ENCODE measurements around the gene USP13. TPM values are rescaled to one million over a fixed set of nuclear protein-coding genes. Genes with fewer than 3 reads are reported as not detected.

USP13 gene
- total and polyA plus RNA-seq, 2 of the 13 experiments (the other 11 are each of a cell fraction or from before 2014, with no cell fraction given): 15.9 to 36.7 TPM

GRCh38 chr3:179653096-179653797, 407 bp downstream of the USP13 start (continued):
- 0 out of 2 replicates have a peak, but pooled peaks have one; percentile 42 for TF ChIP-seq ZNF484 (CRISPR knock-in tag; IDR thresholded peaks at IDR 0.05; ENCODE audit: borderline replicate concordance, low read depth)
- TF ChIP-seq FOXJ3 (CRISPR knock-in tag; IDR thresholded peaks at IDR 0.05; ENCODE audit: borderline replicate concordance): peak; percentile 42; the same call in 1 of the 2 replicates
- TF ChIP-seq BRCA1 (CRISPR knock-in tag; IDR thresholded peaks at IDR 0.05): no peak
- TF ChIP-seq ATAD3A (CRISPR knock-in tag; IDR thresholded peaks at IDR 0.05): 0 out of 2 replicates have a peak, but pooled peaks have one; percentile 46
- 0 out of 2 replicates have a peak, but pooled peaks have one; percentile 19 for TF ChIP-seq ZNF607 (CRISPR knock-in tag; IDR thresholded peaks at IDR 0.05; ENCODE audit: borderline replicate concordance)
- TF ChIP-seq ZNF768 (CRISPR knock-in tag; IDR thresholded peaks at IDR 0.05): peak; percentile 55; the same call in 1 of the 2 replicates
- peak; percentile 72 for TF ChIP-seq CTCF (CRISPR knock-in tag; IDR thresholded peaks at IDR 0.05)
- peak; percentile 69; the same call in 1 of the 2 replicates for TF ChIP-seq KDM2A (CRISPR knock-in tag; IDR thresholded peaks at IDR 0.05; ENCODE audit: borderline replicate concordance, low read depth)
- peak; percentile 84 for TF ChIP-seq PHF8 (CRISPR knock-in tag; IDR thresholded peaks at IDR 0.05)
- TF ChIP-seq TFDP2 (CRISPR knock-in tag; IDR thresholded peaks at IDR 0.05): peak; percentile 54
- TF ChIP-seq ZNF790 (CRISPR knock-in tag; IDR thresholded peaks at IDR 0.05; ENCODE audit: borderline replicate concordance): 0 out of 2 replicates have a peak, but pooled peaks have one; percentile 11
- TF ChIP-seq TARDBP (CRISPR knock-in tag; IDR thresholded peaks at IDR 0.05): no peak
- TF ChIP-seq CBX5 (CRISPR knock-in tag; IDR thresholded peaks at IDR 0.05; ENCODE audit: borderline replicate concordance): 0 out of 2 replicates have a peak, but pooled peaks have one; percentile 13
- 0 out of 2 replicates have a peak, but pooled peaks have one; percentile 22 for TF ChIP-seq PPARG (CRISPR knock-in tag; conservative IDR thresholded peaks at IDR 0.05)
- TF ChIP-seq TFE3 (CRISPR knock-in tag; IDR thresholded peaks at IDR 0.05): 0 out of 2 replicates have a peak, but pooled peaks have one; percentile 31
- TF ChIP-seq ZNF614 (CRISPR knock-in tag; IDR thresholded peaks at IDR 0.05; ENCODE audit: borderline replicate concordance): 0 out of 2 replicates have a peak, but pooled peaks have one; percentile 20
- peak; percentile 53; the same call in 1 of the 2 replicates for TF ChIP-seq ZSCAN9 (CRISPR knock-in tag; IDR thresholded peaks at IDR 0.05; ENCODE audit: borderline replicate concordance)
- peak; percentile 66 for TF ChIP-seq HNRNPLL (IDR thresholded peaks at IDR 0.05; ENCODE audit: low read depth, low read length, poor library complexity, severe bottlenecking)
- peak; percentile 20; the same call in 1 of the 2 replicates for TF ChIP-seq ZNF234 (CRISPR knock-in tag; conservative IDR thresholded peaks at IDR 0.05)
- TF ChIP-seq HBP1 (CRISPR knock-in tag; IDR thresholded peaks at IDR 0.05; ENCODE audit: low read depth): peak; percentile 20; the same call in 1 of the 2 replicates
- peak; percentile 49 for TF ChIP-seq XRCC5 (optimal IDR thresholded peaks at IDR 0.05; ENCODE audit: low read length)

Data from HepG2 (cell line).